Suprapubic skin (tissue), 3 donors: ENCODE data around the gene LETM1.

Experiments used
- POLR2AphosphoS5 ChIP-seq, 3 donors: sonication (generic); formaldehyde crosslinking; IDR thresholded peaks; one replicate each; pipeline ENCODE4 v1.6.1; 2017; ENCODE audit warnings: antibody characterized with exemption in 3 of 3
- TF ChIP-seq, protein P1 (sequence below), 2 donors: fragments of 200-600 bp in 1 of 2; fragments of 450-650 bp in 1 of 2; sonication (generic) in 1 of 2; IDR thresholded peaks; one replicate each; pipeline ENCODE4 v1.5.1; 2016 to 2019; ENCODE audit warnings: antibody characterized with exemption in 2 of 2, mild to moderate bottlenecking in 1 of 2, moderate library complexity in 1 of 2

DNA sequence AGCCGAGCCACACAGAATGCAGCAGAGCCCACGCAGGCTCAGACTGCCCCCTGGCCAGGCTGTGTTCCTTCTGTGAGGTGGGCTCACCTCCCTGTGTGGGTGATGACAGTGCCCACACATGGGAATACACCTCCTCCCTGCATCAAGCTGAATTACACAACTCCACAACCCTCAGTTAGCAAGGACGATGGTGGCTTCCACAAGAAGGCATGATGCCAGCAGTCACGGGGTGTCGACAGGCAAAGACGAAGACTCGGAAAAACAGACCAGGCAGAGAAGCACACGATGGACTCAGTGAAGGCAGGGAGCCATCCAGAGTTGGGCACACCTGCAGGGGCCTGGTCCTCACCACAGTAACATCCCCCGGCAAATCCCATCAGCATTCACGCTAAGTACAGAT, 12.1 kb downstream of the LETM1 start:
- TF ChIP-seq, protein P1, sequence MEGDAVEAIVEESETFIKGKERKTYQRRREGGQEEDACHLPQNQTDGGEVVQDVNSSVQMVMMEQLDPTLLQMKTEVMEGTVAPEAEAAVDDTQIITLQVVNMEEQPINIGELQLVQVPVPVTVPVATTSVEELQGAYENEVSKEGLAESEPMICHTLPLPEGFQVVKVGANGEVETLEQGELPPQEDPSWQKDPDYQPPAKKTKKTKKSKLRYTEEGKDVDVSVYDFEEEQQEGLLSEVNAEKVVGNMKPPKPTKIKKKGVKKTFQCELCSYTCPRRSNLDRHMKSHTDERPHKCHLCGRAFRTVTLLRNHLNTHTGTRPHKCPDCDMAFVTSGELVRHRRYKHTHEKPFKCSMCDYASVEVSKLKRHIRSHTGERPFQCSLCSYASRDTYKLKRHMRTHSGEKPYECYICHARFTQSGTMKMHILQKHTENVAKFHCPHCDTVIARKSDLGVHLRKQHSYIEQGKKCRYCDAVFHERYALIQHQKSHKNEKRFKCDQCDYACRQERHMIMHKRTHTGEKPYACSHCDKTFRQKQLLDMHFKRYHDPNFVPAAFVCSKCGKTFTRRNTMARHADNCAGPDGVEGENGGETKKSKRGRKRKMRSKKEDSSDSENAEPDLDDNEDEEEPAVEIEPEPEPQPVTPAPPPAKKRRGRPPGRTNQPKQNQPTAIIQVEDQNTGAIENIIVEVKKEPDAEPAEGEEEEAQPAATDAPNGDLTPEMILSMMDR (IDR thresholded peaks at IDR 0.05) = no peak
- TF ChIP-seq POLR2AphosphoS5 (IDR thresholded peaks at IDR 0.05) = no peak
